HEK293 (cell line): ENCODE data around the gene SPECC1.

Source experiments
- CTCF ChIA-PET: fragments of 350-600 bp; formaldehyde crosslinking; extraction: SDS; loops from one replicate; lab custom pipeline; 2021; ENCODE audit warnings: antibody characterized with exemption; lab: Yijun Ruan, JAX
- POLR2A ChIA-PET: fragments of 300-600 bp; formaldehyde crosslinking; extraction: SDS; loops from one replicate; lab custom pipeline; 2020; ENCODE audit warnings: antibody characterized with exemption, inconsistent platforms; lab: Yijun Ruan, JAX
- H3K27ac ChIP-seq: fragments of 200-500 bp; sonication (Bioruptor generic); 2 replicates; pipeline ENCODE4 v1.5.1; 2014; ENCODE audit warnings: low read depth, low read length, control low read depth, inconsistent platforms; ENCODE audit errors: extremely low read depth
- H3K36me3 ChIP-seq, 2 experiments: fragments of 200-500 bp in 1 of 2; sonication (Bioruptor generic) in 1 of 2; 1 replicate in 1 of 2; 2 replicates in 1 of 2; pipeline ENCODE4 v1.5.1; 2014 to 2017; ENCODE audit warnings: inconsistent platforms in 2 of 2, low read length in 2 of 2; ENCODE audit not compliant: control insufficient read depth in 2 of 2, insufficient read depth in 1 of 2
- H3K4me1 ChIP-seq: fragments of 200-500 bp; sonication (Bioruptor generic); 2 replicates; pipeline ENCODE4 v1.5.1; 2014; ENCODE audit warnings: mild to moderate bottlenecking, low read length, inconsistent platforms; ENCODE audit not compliant: control insufficient read depth, insufficient read depth
- H3K4me3 ChIP-seq: 2 replicates; pipeline ENCODE4 v1.5.1; 2011; ENCODE audit warnings: low read depth, mild to moderate bottlenecking, control low read depth, low read length, moderate library complexity
- H3K9me3 ChIP-seq: fragments of 200-500 bp; sonication (Bioruptor generic); 2 replicates; pipeline ENCODE4 v1.5.1; 2014; ENCODE audit warnings: low read depth, low read length, inconsistent platforms; ENCODE audit not compliant: control insufficient read depth, insufficient read depth
- GLIS1 ChIP-seq: fragments of 450-650 bp; formaldehyde crosslinking; IDR thresholded peaks from 2 replicates; pipeline ENCODE4 v1.5.1; 2016; ENCODE audit warnings: missing biosample characterization, missing genetic modification characterization
- GLIS2 ChIP-seq: fragments of 450-650 bp; formaldehyde crosslinking; IDR thresholded peaks from 2 replicates; pipeline ENCODE4 v1.5.1; 2016; ENCODE audit warnings: missing biosample characterization, missing genetic modification characterization
- IKZF3 ChIP-seq: fragments of 450-650 bp; IDR thresholded peaks from 2 replicates; pipeline ENCODE4 v1.5.0; 2018; ENCODE audit warnings: missing biosample characterization, mild to moderate bottlenecking, missing genetic modification characterization, moderate library complexity
- YY2 ChIP-seq: fragments of 450-650 bp; formaldehyde crosslinking; IDR thresholded peaks from 2 replicates; pipeline ENCODE4 v1.5.1; 2016; ENCODE audit warnings: missing biosample characterization, missing genetic modification characterization
- ZBTB48 ChIP-seq: fragments of 450-650 bp; formaldehyde crosslinking; IDR thresholded peaks from 2 replicates; pipeline ENCODE4 v1.5.1; 2016; ENCODE audit warnings: missing biosample characterization, missing genetic modification characterization
- ZFHX2 ChIP-seq: fragments of 450-650 bp; formaldehyde crosslinking; conservative IDR thresholded peaks from 2 replicates; pipeline ENCODE4 v1.5.1; 2016; ENCODE audit warnings: missing biosample characterization, missing genetic modification characterization
- ZIC2 ChIP-seq: fragments of 450-650 bp; formaldehyde crosslinking; IDR thresholded peaks from 2 replicates; pipeline ENCODE4 v1.5.1; 2016; ENCODE audit warnings: missing biosample characterization, missing genetic modification characterization
- ZNF169 ChIP-seq: fragments of 450-650 bp; formaldehyde crosslinking; IDR thresholded peaks from 2 replicates; pipeline ENCODE4 v1.5.1; 2016; ENCODE audit warnings: missing biosample characterization, missing genetic modification characterization
- ZNF2 ChIP-seq: fragments of 450-650 bp; formaldehyde crosslinking; IDR thresholded peaks from 2 replicates; pipeline ENCODE4 v1.5.1; 2016; ENCODE audit warnings: missing biosample characterization, missing genetic modification characterization
- ZNF211 ChIP-seq: fragments of 450-650 bp; formaldehyde crosslinking; IDR thresholded peaks from 2 replicates; pipeline ENCODE4 v1.5.1; 2016; ENCODE audit warnings: low read depth, missing biosample characterization, missing genetic modification characterization
- ZNF341 ChIP-seq: fragments of 450-650 bp; formaldehyde crosslinking; IDR thresholded peaks from 2 replicates; pipeline ENCODE4; 2016; ENCODE audit warnings: low read depth, missing biosample characterization, missing genetic modification characterization
- ZNF48 ChIP-seq: fragments of 450-650 bp; formaldehyde crosslinking; IDR thresholded peaks from 2 replicates; pipeline ENCODE4 v1.5.1; 2016; ENCODE audit warnings: missing biosample characterization, missing genetic modification characterization
- ZNF514 ChIP-seq: fragments of 450-650 bp; formaldehyde crosslinking; IDR thresholded peaks from 2 replicates; pipeline ENCODE4 v1.5.1; 2016; ENCODE audit warnings: missing biosample characterization, missing genetic modification characterization
- ZNF521 ChIP-seq: fragments of 450-650 bp; formaldehyde crosslinking; IDR thresholded peaks from 2 replicates; pipeline ENCODE4 v1.5.1; 2017; ENCODE audit warnings: missing biosample characterization, mild to moderate bottlenecking, missing genetic modification characterization
- ZNF548 ChIP-seq: fragments of 450-650 bp; formaldehyde crosslinking; IDR thresholded peaks from 2 replicates; pipeline ENCODE4 v1.5.1; 2016; ENCODE audit warnings: missing biosample characterization, missing genetic modification characterization
- ZNF585B ChIP-seq: fragments of 450-650 bp; formaldehyde crosslinking; IDR thresholded peaks from 2 replicates; pipeline ENCODE4 v1.5.1; 2016; ENCODE audit warnings: missing biosample characterization, missing genetic modification characterization
- ZNF654 ChIP-seq: fragments of 450-650 bp; formaldehyde crosslinking; IDR thresholded peaks from 2 replicates; pipeline ENCODE4 v1.5.1; 2016; ENCODE audit warnings: low read depth, missing biosample characterization, missing genetic modification characterization
- ZNF660 ChIP-seq: fragments of 450-650 bp; IDR thresholded peaks from 2 replicates; pipeline ENCODE4 v1.5.1; 2018; ENCODE audit warnings: missing biosample characterization, mild to moderate bottlenecking, missing genetic modification characterization
- ZNF664 ChIP-seq: fragments of 450-650 bp; formaldehyde crosslinking; IDR thresholded peaks from 2 replicates; pipeline ENCODE4 v1.5.1; 2016; ENCODE audit warnings: missing biosample characterization, missing genetic modification characterization
- ZNF677 ChIP-seq: fragments of 450-650 bp; IDR thresholded peaks from 2 replicates; pipeline ENCODE4 v1.5.0; 2018; ENCODE audit warnings: missing biosample characterization, mild to moderate bottlenecking, missing genetic modification characterization, moderate library complexity
- ZNF747 ChIP-seq: fragments of 450-650 bp; formaldehyde crosslinking; IDR thresholded peaks from 2 replicates; pipeline ENCODE4 v1.5.1; 2016; ENCODE audit warnings: missing biosample characterization, missing genetic modification characterization
- ZNF792 ChIP-seq: fragments of 450-650 bp; formaldehyde crosslinking; IDR thresholded peaks from 2 replicates; pipeline ENCODE4 v1.5.1; 2016; ENCODE audit warnings: missing biosample characterization, missing genetic modification characterization
- ZSCAN30 ChIP-seq: fragments of 450-650 bp; IDR thresholded peaks from 2 replicates; pipeline ENCODE4 v1.5.1; 2018; ENCODE audit warnings: missing biosample characterization, mild to moderate bottlenecking, missing genetic modification characterization, moderate library complexity
- TF ChIP-seq, protein P1 (sequence below): fragments of 450-650 bp; formaldehyde crosslinking; IDR thresholded peaks from 2 replicates; pipeline ENCODE4 v1.5.1; 2016; ENCODE audit warnings: missing biosample characterization, missing genetic modification characterization
- TF ChIP-seq, protein P2 (sequence below): fragments of 450-650 bp; formaldehyde crosslinking; IDR thresholded peaks from 2 replicates; pipeline ENCODE4 v1.5.1; 2016; ENCODE audit warnings: missing biosample characterization, missing genetic modification characterization
- TF ChIP-seq, protein P3 (sequence below): fragments of 450-650 bp; formaldehyde crosslinking; IDR thresholded peaks from 2 replicates; pipeline ENCODE4 v1.5.1; 2016; ENCODE audit warnings: missing biosample characterization, missing genetic modification characterization

SPECC1 gene

DNA sequence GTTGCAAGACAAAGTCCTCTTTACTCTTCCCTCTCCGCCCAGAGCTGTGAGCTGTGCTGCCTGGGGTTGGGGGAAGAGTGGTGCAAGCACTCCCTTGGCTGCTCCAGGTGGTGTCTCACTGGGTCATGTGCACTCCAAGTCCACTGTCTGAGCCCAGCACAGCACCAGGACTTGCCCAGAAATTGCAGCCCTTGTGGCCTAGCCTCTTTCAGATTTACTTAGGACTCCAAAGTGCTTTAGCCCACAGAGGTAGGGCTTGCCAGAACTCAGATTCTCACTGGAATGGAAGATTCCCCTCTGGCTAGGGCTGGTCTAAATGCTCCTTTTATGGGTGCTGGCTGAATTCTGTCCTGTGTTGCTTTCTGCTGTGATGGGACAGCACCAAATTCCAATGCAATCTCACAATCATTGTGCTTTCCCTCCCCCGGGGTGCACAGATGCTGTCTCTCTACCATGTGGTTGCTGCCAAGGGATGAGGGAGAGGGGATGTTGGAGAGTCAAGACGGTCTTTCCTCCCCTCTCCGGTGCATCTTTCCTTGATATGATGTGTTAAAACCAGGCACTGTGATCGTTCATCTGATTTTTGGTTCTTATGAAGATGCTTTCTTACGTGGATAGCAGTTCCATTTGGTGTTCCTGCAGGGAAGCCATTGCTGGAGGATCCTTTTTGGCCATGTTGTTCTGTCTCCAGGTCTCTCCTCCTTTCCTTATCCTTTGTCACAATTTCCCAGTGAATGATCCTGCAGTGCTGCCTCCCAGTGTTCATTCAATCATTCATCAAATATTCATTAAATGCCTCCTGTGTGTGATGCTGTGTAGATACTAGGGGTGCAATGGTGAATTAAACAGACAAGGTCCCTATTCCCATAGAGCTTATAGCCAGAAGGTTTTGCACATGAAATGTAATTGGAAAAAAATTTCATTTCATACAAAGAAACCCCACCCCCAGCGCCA, 216.3 kb downstream of the SPECC1 start:
- H3K4me1 ChIP-seq = peaks cover 4% of the 10 kb centered on the region; the same call in 1 of the 2 replicates
- H3K27ac ChIP-seq = no peak overlapping the region
- H3K4me3 ChIP-seq = no peak overlapping the region
- H3K36me3 ChIP-seq = peaks cover 3 to 21% of the 10 kb centered on the region in 2 experiments; a peak in 2 of 3 replicates
- CTCF ChIA-PET = interaction anchor here (0.6 to 5.3 kb wide), 27 partner anchors 7 to 233 kb away, joined by 3 to 56 read pairs (median 4); no protein-coding TSS in a partner anchor
- H3K9me3 ChIP-seq = no peaks in the 10 kb centered on the region
- TF ChIP-seq ZNF48 (tag by site-specific recombination) = no peak
- no peak for TF ChIP-seq ZNF548 (tag by site-specific recombination)
- TF ChIP-seq ZNF664 (tag by site-specific recombination) = no peak
- TF ChIP-seq ZNF169 (tag by site-specific recombination) = no peak
- TF ChIP-seq, protein P1, sequence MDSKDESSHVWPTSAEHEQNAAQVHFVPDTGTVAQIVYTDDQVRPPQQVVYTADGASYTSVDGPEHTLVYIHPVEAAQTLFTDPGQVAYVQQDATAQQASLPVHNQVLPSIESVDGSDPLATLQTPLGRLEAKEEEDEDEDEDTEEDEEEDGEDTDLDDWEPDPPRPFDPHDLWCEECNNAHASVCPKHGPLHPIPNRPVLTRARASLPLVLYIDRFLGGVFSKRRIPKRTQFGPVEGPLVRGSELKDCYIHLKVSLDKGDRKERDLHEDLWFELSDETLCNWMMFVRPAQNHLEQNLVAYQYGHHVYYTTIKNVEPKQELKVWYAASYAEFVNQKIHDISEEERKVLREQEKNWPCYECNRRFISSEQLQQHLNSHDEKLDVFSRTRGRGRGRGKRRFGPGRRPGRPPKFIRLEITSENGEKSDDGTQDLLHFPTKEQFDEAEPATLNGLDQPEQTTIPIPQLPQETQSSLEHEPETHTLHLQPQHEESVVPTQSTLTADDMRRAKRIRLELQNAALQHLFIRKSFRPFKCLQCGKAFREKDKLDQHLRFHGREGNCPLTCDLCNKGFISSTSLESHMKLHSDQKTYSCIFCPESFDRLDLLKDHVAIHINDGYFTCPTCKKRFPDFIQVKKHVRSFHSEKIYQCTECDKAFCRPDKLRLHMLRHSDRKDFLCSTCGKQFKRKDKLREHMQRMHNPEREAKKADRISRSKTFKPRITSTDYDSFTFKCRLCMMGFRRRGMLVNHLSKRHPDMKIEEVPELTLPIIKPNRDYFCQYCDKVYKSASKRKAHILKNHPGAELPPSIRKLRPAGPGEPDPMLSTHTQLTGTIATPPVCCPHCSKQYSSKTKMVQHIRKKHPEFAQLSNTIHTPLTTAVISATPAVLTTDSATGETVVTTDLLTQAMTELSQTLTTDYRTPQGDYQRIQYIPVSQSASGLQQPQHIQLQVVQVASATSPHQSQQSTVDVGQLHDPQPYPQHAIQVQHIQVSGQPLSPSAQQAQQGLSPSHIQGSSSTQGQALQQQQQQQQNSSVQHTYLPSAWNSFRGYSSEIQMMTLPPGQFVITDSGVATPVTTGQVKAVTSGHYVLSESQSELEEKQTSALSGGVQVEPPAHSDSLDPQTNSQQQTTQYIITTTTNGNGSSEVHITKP (tag by site-specific recombination) = peak; percentile 39; the same call in 1 of the 2 replicates
- POLR2A ChIA-PET = no interaction called here

DNA sequence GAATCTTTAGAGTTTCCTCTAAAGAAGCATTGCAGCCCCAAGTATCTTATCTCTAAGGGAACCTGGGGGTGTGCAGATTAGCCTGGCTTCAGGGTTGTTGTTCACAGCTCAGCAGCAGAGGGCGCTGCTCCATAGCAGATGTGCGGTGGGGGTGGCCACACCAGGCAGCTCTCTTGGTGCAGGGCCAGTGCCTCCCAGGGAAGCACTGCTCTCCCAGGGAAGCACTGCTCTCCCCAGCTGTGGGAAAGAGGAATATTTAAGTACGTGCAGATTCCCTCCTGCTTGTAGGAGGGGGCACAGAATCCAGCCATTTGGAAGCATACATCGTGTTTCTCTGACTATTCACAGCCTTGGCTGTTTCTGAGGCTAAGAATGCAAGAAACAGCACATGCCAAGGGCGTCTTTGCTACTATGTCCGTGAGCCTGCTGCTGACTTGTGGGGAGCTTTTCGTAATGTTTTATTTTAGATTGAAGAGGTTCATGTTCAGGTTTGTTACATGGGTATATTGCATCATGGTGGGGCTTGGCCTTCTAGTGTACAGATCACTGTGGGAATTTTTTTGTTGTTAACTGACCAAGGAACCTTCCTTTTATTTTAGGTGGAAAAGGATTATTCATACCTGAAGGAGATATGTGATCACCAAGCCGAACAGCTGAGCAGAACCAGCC, 217.8 kb downstream of the SPECC1 start:
- Histone ChIP-seq H3K4me1 (peaks cover 4% of the 10 kb centered on the region; the same call in 1 of the 2 replicates), H3K36me3 (peaks cover 3 to 32% of the 10 kb centered on the region in 2 experiments; a peak in 2 of 3 replicates), H3K4me3 (no peak overlapping the region), H3K27ac (no peak overlapping the region), H3K9me3 (no peaks in the 10 kb centered on the region)
- CTCF ChIA-PET = interaction anchor here (0.6 to 5.3 kb wide), 32 partner anchors 9 to 622 kb away, joined by 3 to 56 read pairs (median 5); no protein-coding TSS in a partner anchor
- POLR2A ChIA-PET = interaction anchor here (0.5 kb wide), 1 partner anchor 783 kb away, joined by 5 read pairs; no protein-coding TSS in a partner anchor
- TF ChIP-seq ZFHX2 (tag by site-specific recombination) = 0 out of 2 replicates have a peak, but pooled peaks have one; percentile 26
- peak; percentile 40 for TF ChIP-seq ZNF341
- peak; percentile 91 for TF ChIP-seq ZNF654 (tag by site-specific recombination)
- TF ChIP-seq ZIC2 (tag by site-specific recombination) = peak; percentile 81
- TF ChIP-seq IKZF3 (tag by site-specific recombination) = peak; percentile 91
- TF ChIP-seq ZNF747 (tag by site-specific recombination) = no peak
- no peak for TF ChIP-seq ZNF585B (tag by site-specific recombination)
- peak; percentile 56 for TF ChIP-seq ZBTB48
- TF ChIP-seq ZNF660 = peak; percentile 98
- no peak for TF ChIP-seq ZNF521 (tag by site-specific recombination)
- TF ChIP-seq, protein P2, sequence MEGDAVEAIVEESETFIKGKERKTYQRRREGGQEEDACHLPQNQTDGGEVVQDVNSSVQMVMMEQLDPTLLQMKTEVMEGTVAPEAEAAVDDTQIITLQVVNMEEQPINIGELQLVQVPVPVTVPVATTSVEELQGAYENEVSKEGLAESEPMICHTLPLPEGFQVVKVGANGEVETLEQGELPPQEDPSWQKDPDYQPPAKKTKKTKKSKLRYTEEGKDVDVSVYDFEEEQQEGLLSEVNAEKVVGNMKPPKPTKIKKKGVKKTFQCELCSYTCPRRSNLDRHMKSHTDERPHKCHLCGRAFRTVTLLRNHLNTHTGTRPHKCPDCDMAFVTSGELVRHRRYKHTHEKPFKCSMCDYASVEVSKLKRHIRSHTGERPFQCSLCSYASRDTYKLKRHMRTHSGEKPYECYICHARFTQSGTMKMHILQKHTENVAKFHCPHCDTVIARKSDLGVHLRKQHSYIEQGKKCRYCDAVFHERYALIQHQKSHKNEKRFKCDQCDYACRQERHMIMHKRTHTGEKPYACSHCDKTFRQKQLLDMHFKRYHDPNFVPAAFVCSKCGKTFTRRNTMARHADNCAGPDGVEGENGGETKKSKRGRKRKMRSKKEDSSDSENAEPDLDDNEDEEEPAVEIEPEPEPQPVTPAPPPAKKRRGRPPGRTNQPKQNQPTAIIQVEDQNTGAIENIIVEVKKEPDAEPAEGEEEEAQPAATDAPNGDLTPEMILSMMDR = peak; percentile 82
- peak; percentile 65; the same call in 1 of the 2 replicates for TF ChIP-seq ZNF2
- peak; percentile 78 for TF ChIP-seq GLIS2 (tag by site-specific recombination)
- TF ChIP-seq GLIS1 (tag by site-specific recombination) = peak; percentile 95
- no peak for TF ChIP-seq ZNF514 (tag by site-specific recombination)
- TF ChIP-seq ZNF677 (tag by site-specific recombination) = no peak
- peak; percentile 65; the same call in 1 of the 2 replicates for TF ChIP-seq ZSCAN30 (tag by site-specific recombination)
- no peak for TF ChIP-seq ZNF792 (tag by site-specific recombination)
- no peak for TF ChIP-seq YY2 (tag by site-specific recombination)
- TF ChIP-seq, protein P3, sequence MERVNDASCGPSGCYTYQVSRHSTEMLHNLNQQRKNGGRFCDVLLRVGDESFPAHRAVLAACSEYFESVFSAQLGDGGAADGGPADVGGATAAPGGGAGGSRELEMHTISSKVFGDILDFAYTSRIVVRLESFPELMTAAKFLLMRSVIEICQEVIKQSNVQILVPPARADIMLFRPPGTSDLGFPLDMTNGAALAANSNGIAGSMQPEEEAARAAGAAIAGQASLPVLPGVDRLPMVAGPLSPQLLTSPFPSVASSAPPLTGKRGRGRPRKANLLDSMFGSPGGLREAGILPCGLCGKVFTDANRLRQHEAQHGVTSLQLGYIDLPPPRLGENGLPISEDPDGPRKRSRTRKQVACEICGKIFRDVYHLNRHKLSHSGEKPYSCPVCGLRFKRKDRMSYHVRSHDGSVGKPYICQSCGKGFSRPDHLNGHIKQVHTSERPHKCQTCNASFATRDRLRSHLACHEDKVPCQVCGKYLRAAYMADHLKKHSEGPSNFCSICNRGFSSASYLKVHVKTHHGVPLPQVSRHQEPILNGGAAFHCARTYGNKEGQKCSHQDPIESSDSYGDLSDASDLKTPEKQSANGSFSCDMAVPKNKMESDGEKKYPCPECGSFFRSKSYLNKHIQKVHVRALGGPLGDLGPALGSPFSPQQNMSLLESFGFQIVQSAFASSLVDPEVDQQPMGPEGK (tag by site-specific recombination) = peak; percentile 47; the same call in 1 of the 2 replicates
- no peak for TF ChIP-seq ZNF211 (tag by site-specific recombination)
